Fibroblast of skin of scalp (primary cell): ENCODE data around the gene PTH1R.

Source experiments
- DNase-seq: peaks from one replicate; pipeline ENCODE4 v3.0.0-alpha.2; 2013

The PTH1R gene

GRCh38 chr3:46913644-46914043, 36.1 kb downstream of the PTH1R start:
- DNase-seq, result peak; percentile 78

DNA sequence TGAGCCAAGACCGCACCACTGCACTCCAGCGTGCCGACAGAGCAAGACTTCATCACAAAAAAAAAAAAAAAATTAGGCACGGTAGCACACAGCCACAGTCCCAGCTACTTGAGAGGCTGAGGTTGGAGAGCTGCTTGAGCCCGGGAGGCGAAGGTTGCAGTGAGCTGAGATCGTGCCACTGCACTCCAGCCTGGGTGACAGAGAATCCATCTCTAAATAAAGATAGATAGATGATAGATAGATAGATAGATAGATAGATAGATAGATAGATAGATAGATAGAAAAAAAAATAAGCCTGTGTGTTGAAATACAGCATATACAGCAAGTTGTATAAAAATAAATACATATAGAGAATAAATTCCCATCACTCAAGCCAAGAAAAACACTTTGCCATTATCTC, 37.3 kb downstream of the PTH1R start:
- DNase-seq, result no peak

- DNase-seq, result no peak
Observed at GRCh38 chr3:46915297-46915822, 37.8 kb downstream of the PTH1R start.

GRCh38 chr3:46916278-46916677, 38.8 kb downstream of the PTH1R start:
- DNase-seq, result no peak

DNA sequence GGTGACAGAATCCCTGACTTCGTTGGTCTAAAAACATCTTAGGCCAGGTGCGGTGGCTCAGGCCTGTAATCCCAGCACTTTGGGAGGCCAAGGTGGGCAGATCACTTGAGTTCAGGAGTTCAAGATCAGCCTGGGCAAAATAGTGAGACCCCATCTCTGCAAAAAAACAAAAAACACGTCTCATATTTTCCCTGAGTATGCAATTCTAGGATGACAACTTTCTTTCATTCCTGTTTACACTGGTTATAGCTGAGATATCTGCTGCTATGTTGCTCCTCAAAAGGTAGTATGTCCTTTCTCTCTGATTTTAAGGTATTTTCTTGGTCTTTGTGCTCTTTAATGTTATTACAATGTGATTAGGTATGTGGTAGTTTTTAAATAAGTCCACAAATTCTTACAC, 39.3 kb downstream of the PTH1R start:
- DNase-seq, result no peak

DNA sequence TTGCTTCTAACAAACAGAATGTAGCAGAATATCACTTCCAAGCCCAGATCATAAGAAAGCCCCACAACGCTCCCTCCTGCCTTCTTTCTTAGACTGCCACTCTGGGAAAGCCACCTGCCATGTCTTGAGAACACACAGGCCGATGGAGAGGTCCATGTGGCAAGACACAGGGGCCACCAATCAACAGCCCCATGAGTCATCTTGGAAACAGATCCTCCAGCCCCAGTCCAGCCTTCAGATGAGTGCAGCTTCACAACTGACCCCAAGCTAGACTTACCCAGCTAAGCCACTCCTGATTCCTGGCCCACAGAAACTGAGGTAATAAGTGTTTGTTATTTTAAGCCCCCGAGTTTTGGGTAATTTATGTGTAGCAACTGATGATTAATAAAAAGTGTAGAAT, 39.7 kb downstream of the PTH1R start:
- DNase-seq, result no peak

DNA sequence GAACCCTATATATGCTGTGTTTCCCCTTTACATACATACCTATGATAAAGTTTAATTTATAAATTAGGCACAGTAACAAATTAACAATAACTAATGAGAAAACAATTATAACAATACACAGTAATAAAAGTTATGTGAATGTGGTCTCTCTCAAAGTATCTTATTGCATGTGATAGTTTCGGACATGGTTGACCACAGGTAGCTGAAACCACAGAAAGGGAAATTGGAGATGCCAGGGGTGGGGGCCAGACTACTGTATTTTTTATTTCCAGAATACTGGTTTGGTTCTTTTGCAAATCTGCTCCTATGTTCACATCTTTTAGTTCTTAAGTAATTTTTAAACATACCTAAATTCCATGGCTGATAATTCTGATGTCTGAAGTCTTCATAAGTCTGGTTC, 40.7 kb downstream of the PTH1R start:
- no peak for DNase-seq

GRCh38 chr3:46918634-46919033, 41.1 kb downstream of the PTH1R start:
- no peak for DNase-seq

DNA sequence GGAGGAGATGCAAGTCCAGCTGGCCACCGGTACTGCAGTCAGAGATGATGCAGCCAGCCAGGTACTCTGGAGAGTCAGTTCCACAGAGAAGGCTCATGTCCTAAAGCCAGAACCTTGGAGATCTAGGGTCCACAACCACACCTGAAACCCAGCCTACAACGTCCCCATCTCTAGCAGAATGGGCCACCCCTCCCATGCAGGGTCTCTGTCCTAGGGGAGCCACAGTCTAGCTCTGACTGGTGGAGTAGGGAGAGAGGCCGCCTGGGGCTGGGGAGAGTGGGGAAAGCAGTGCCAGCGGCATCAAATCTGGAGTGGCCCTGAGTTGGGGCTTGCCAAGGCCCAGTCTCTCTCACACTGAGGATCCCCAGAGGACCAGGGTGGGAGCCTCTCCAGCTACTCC, 43.5 kb downstream of the PTH1R start:
- DNase-seq, result no peak

DNA sequence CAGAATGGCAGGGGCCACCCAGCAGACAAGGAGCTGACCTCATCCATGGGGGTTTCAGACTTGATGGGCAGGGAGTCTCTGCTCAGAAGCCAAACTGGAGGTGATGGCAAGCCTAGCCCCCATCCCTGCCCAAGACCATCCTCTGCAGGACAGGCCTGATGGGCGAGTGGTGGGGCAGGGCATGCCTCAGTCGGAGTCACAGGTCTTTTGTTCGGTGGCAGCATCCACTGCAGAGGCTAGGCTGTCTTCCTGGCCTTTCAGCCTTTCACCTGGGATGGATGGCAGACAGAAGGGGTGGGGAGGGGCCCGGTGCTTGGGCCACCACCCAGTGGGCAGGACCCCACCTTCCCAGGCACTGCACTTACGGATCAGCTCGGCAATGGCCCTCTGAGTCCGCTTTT, 44.4 kb downstream of the PTH1R start:
- no peak for DNase-seq

DNA sequence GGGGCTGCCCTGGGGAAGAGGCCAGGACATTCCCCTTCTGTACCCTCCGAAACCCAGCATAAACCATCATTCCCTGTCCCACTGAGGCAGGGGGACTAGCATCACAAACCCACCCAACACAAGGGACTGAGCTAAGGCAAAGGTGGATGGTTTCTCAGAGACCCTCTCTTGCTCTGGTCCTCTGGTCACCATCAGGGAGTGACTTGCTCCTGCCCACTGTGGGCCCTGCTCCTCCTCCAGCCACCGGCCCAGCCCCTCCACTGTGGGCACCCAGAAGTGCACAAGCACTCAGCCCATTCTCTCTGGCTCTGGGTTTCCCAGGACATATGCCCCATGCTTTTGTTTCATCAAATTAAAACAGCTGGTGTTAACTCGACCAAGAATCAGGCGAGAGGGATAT, 44.9 kb downstream of the PTH1R start:
- DNase-seq, result no peak

DNA sequence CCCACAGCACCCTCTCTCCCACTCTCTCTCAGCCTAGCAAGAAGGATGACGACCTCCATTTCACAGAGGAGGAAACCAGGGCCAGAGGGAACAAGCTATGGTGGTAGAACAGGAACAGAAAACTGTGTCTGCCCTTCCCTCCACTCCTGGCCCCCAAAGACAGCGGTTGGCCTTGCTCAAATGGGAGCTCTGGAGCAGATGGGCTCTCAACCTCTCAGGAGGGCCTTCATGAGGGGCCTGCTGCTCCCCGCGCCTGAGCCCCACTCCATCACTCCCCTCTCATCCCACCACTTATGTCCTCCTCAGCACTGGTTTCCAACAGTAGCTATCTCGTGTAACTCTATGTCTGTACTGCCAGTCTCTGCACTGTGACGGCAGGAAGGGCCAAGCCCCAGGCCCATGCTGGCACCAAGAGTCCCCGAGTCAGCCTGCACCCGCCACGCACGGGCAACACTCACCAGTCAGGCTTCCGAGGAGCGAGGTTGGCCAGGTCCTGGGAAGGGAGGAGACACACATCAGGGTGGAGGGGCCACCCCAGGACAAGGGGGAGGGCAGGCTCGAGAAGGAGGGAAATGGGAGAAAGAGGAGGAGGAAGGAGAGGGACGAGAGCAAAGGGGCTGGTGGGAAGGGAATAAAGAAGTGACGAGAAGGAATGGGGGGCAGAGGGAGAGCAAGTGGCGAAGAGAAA, 45.5 kb downstream of the PTH1R start:
- no peak for DNase-seq

DNA sequence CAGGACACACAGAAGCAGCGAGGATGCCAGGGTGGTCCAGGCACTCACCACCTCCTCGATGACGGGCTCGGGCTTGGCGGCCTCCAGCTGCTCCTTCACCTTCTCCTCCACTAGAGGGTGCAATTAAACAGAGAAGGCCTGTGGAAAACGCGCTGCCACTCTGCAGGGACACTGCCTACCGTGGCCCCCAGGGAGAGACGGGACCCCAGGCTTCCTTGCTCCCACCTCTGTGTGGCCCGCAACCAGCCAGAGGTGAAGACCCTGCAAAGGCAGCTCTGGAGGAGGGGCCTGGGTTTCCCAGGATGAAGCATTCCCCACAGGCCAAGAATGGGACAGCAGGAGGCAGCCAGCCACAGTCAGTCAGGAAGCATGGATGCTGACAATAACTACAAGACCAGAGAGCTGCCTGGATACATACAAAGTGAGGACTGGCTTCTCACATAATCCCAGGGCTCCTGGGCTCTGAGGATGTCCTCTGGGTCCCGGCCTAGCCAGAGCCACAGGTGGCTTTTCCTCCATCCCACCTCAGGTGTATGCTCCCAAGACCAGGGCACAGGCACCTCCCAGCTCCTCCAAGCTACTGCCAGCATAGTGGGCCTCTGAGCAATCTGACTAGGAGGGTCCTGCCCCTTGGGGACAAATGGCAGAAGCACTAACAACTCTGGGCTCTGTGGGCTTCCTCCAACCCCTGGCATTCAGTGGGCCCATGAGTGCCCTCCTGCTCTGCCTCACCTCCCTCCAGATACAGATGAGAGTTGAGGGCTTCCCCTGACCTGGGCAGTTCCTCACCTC, 46.2 kb downstream of the PTH1R start:
- DNase-seq, result peak; percentile 39

DNA sequence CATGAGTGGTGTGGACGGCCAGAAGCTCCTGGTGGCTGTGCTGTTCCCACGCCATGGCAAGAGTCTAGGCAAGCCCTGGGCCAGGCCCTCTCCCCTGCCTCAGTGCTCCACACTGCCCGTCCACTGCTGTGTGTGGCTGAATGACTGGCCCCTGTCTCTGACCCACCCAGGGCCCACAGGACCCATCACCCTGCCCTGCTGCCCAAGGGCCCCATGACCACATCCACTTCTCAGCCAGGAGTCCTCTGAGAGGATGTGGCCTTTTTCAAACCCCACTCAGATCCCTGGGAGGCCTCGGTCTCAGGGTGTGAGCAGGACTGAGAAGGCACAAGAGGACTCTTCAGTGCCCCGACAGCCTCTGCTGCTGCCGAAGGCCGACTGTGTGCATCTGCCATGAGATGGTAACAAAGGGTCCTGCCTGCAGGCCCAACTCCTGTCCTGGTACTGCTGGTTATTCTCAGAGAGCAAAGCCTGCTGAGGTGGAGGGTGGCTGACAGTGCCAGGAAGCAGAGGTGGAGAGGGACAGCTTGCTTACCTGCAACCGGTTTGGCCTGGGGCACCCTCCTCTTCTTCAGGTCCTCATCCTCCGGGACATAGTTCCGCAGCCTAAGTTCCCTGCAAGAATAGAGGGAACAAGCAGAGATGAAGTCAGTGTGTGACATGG, 47.5 kb downstream of the PTH1R start:
- DNase-seq, result no peak

DNA sequence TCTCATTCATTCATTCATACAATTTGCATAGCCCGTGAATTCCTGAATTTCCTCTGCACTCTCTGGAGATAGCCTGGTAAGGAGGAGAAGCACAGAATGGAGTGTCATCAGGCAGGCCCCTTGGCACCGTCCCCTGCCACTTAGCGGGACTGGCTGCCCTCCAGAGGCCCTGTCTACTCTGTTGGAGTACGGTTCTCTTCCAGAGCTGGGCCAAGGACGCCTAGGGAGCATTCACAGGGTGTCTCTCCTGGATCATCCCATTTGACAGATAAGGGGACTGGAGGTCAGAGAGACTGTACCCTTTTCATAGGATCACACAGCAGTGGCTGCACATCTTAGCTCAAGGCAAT, 48.0 kb downstream of the PTH1R start:
- DNase-seq, result no peak

DNA sequence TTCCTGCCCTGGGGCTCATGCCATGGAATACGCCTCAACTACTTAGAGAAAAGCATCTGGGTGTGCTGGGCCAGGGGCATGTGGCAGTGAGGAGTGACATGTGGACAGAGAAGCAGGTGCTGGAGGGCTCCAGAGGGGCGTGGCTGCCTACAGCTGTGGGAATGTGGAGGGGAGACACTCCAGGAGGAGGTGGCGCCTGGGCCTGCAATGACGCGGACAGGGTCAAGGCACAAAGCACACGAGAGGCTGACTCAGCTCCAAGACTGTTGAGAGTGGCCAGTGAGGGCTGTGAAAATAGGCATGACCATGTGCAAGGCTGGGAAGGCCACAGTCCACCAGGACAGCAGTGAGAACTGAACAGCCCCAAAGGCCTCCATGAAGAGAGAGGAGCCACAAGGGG, 48.5 kb downstream of the PTH1R start:
- no peak for DNase-seq

DNA sequence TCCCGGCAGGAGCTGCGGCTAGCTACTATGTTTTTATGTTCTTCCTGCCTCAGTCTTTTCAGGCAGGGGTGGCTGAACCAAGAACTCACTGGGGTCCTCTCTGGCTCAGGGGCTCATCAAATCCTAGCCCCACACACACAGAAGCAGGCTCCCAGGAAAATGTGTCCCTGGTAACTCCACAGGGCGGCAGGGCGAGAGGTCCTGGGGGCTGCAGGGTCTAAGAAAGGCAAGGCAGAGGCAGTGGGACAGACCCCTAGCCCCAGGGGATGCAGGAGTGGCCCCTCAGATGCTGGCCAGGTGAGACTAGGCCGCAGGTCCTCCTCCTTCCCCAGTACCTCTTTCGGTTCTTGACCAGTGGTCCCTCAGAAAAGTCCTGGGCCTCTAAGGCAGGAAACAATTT, 48.9 kb downstream of the PTH1R start:
- DNase-seq, result no peak

GRCh38 chr3:46926871-46927717, 49.6 kb downstream of the PTH1R start:
- no peak for DNase-seq

GRCh38 chr3:46927718-46928073, 50.2 kb downstream of the PTH1R start:
- DNase-seq, result no peak

DNA sequence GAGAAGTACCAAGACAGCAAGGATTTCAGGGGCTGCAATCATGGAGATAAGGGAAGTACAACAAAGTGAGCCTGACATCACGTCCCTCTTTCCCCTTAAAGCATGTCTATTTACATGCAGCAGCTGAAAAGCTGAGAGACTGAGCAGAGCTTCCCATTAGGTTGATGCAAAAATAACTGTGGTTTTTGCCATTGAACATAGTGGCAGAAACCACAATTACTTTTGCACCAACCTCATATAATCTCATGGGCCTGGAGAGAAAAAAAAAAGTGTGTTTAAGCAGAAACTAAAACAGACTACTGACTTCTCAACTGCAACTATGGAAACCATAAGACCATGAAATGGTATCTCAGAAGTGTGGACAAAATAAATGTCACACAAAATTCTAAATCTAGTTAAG, 50.8 kb downstream of the PTH1R start:
- DNase-seq, result no peak

- no peak for DNase-seq
Observed at GRCh38 chr3:46929324-46929723, 51.8 kb downstream of the PTH1R start.

- DNase-seq, result no peak
Observed at GRCh38 chr3:46930166-46930944, 52.8 kb downstream of the PTH1R start.
